Caco-2 (cell line): ENCODE data around the gene AHCYL2. TPM values are rescaled to one million over a fixed set of nuclear protein-coding genes. Genes with fewer than 3 reads are reported as not detected.

Source experiments
- BruUV-seq: library from RNA; stranded (reverse); fragments of 400-500 nt; replicated peaks from 2 replicates; lab custom pipeline; 2021; lab: Mats Ljungman, UMichigan
- CTCF ChIA-PET: fragments of 300-600 bp; sonication (Branson Sonifier 250); formaldehyde crosslinking; loops from one replicate; lab custom pipeline; 2022; ENCODE audit warnings: antibody characterized with exemption; lab: Charles Lee
- POLR2A ChIA-PET: fragments of 300-600 bp; sonication (Branson Sonifier 250); formaldehyde crosslinking; loops from one replicate; lab custom pipeline; 2022; ENCODE audit warnings: antibody characterized with exemption; lab: Charles Lee
- DNase-seq, 2 experiments: peaks; one replicate each; pipeline versions ENCODE4 v3.0.0 to v3.0.0-alpha.2; 2020 to 2022
- H3K27me3 ChIP-seq: replicated peaks from 2 replicates; pipeline ENCODE4 v1.6.0; 2011; ENCODE audit warnings: low read length; ENCODE audit not compliant: control insufficient read depth, insufficient read depth
- H3K36me3 ChIP-seq: 2 replicates; pipeline ENCODE4 v1.5.1; 2011; ENCODE audit warnings: low read length; ENCODE audit not compliant: control insufficient read depth, insufficient read depth
- H3K4me1 ChIP-seq: fragments of 250-450 bp; sonication (Bioruptor Pico); 2 replicates; pipeline ENCODE4 v1.5.1; 2020; ENCODE audit warnings: mild to moderate bottlenecking
- H3K4me3 ChIP-seq: 2 replicates; pipeline ENCODE4 v1.5.1; 2011; ENCODE audit warnings: low read depth, mild to moderate bottlenecking, control low read depth, low read length
- H3K9me3 ChIP-seq: fragments of 250-450 bp; sonication (Bioruptor Pico); 2 replicates; pipeline ENCODE4 v1.5.1; 2020; ENCODE audit warnings: mild to moderate bottlenecking, moderate library complexity
- H3K27ac Mint-ChIP-seq: one replicate; pipeline ENCODE4 v1.8.0; 2022; ENCODE audit warnings: mixed read lengths; ENCODE audit not compliant: unreplicated experiment
- H3K27me3 Mint-ChIP-seq: one replicate; pipeline ENCODE4 v1.8.0; 2022; ENCODE audit warnings: mixed read lengths; ENCODE audit not compliant: insufficient read depth, unreplicated experiment
- H3K36me3 Mint-ChIP-seq: one replicate; pipeline ENCODE4 v1.8.0; 2022; ENCODE audit warnings: mild to moderate bottlenecking, mixed read lengths; ENCODE audit not compliant: insufficient read depth, unreplicated experiment
- H3K4me1 Mint-ChIP-seq: one replicate; pipeline ENCODE4 v1.8.0; 2022; ENCODE audit warnings: low read depth, mixed read lengths; ENCODE audit not compliant: unreplicated experiment
- H3K4me3 Mint-ChIP-seq: one replicate; pipeline ENCODE4 v1.8.0; 2022; ENCODE audit warnings: mild to moderate bottlenecking, moderate library complexity, mixed read lengths; ENCODE audit not compliant: unreplicated experiment
- H3K9me3 Mint-ChIP-seq: one replicate; pipeline ENCODE4 v1.8.0; 2022; ENCODE audit warnings: mixed read lengths; ENCODE audit not compliant: unreplicated experiment
- intact Hi-C: fragments of 100-400 bp; cut with micrococcal nuclease; formaldehyde crosslinking; loops from one replicate; pipeline ENCODE4 v1.10.0; 2022; ENCODE audit not compliant: unreplicated experiment
- total RNA-seq: library from RNA; stranded (reverse); gene quantifications from 2 replicates; pipeline ENCODE4 v1.2.3, GENCODE V29; 2022
- TF ChIP-seq, protein P1 (sequence below), 2 experiments: fragments of 200-600 bp in 1 of 2; IDR thresholded peaks; 1 replicate in 1 of 2; 2 replicates in 1 of 2; pipeline versions ENCODE4 v1.5.1 to v1.8.0; 2011 to 2022; ENCODE audit warnings: antibody characterized with exemption in 1 of 2, control low read depth in 1 of 2, inconsistent platforms in 1 of 2, low read depth in 1 of 2, low read length in 1 of 2, mild to moderate bottlenecking in 1 of 2, moderate library complexity in 1 of 2; ENCODE audit not compliant: insufficient read depth in 1 of 2, severe bottlenecking in 1 of 2, unreplicated experiment in 1 of 2

AHCYL2 gene
- total RNA-seq, 1 experiment from 2014 or later = 15.8 TPM

GRCh38 chr7:129412501-129412900 lies 187.7 kb downstream of the AHCYL2 start:
- Histone ChIP-seq H3K4me1 (no peaks in the 10 kb centered on the region), H3K36me3 (no peaks in the 10 kb centered on the region), H3K4me3 (no peak overlapping the region), H3K27me3 (no peaks in the 10 kb centered on the region), H3K9me3 (no peaks in the 10 kb centered on the region)
- BruUV-seq = no TSS peak
- intact Hi-C loops = no loop called here
- no peak overlapping the region for H3K27ac Mint-ChIP-seq
- no peak overlapping the region for H3K4me3 Mint-ChIP-seq
- no peaks in the 10 kb centered on the region for H3K36me3 Mint-ChIP-seq
- H3K27me3 Mint-ChIP-seq = no peaks in the 10 kb centered on the region
- ChIA-PET CTCF (no interaction called here), POLR2A (no interaction called here)
- H3K9me3 Mint-ChIP-seq = no peaks in the 10 kb centered on the region
- TF ChIP-seq, protein P1, sequence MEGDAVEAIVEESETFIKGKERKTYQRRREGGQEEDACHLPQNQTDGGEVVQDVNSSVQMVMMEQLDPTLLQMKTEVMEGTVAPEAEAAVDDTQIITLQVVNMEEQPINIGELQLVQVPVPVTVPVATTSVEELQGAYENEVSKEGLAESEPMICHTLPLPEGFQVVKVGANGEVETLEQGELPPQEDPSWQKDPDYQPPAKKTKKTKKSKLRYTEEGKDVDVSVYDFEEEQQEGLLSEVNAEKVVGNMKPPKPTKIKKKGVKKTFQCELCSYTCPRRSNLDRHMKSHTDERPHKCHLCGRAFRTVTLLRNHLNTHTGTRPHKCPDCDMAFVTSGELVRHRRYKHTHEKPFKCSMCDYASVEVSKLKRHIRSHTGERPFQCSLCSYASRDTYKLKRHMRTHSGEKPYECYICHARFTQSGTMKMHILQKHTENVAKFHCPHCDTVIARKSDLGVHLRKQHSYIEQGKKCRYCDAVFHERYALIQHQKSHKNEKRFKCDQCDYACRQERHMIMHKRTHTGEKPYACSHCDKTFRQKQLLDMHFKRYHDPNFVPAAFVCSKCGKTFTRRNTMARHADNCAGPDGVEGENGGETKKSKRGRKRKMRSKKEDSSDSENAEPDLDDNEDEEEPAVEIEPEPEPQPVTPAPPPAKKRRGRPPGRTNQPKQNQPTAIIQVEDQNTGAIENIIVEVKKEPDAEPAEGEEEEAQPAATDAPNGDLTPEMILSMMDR (IDR thresholded peaks at IDR 0.05; ENCODE audit: insufficient read depth in 1 of 2, low read depth in 1 of 2, low read length in 1 of 2, severe bottlenecking in 1 of 2, unreplicated experiment in 1 of 2) = no peak
- no peak for DNase-seq
- H3K4me1 Mint-ChIP-seq = no peaks in the 10 kb centered on the region

- H3K4me1 ChIP-seq = no peaks in the 10 kb centered on the region
- Mint-ChIP-seq H3K4me1 (no peaks in the 10 kb centered on the region), H3K4me3 (no peak overlapping the region), H3K27ac (no peak overlapping the region), H3K36me3 (no peaks in the 10 kb centered on the region), H3K9me3 (no peaks in the 10 kb centered on the region), H3K27me3 (no peaks in the 10 kb centered on the region)
- H3K4me3 ChIP-seq = no peak overlapping the region
- H3K9me3 ChIP-seq = no peaks in the 10 kb centered on the region
- CTCF ChIA-PET = interaction anchor here (1.3 kb wide), 1 partner anchor 17 kb away, joined by 3 read pairs; the partner anchor contains the start of gene STRIP2
- DNase-seq = no peak
- no peaks in the 10 kb centered on the region for H3K36me3 ChIP-seq
- intact Hi-C loops = no loop called here
- POLR2A ChIA-PET = no interaction called here
- BruUV-seq = no TSS peak
- H3K27me3 ChIP-seq = no peaks in the 10 kb centered on the region
- TF ChIP-seq, protein P1 (IDR thresholded peaks at IDR 0.05; ENCODE audit: insufficient read depth in 1 of 2, low read depth in 1 of 2, low read length in 1 of 2, severe bottlenecking in 1 of 2, unreplicated experiment in 1 of 2) = no peak
These were observed 192.2 kb downstream of the AHCYL2 start for GRCh38 chr7:129417073-129417472.

DNA sequence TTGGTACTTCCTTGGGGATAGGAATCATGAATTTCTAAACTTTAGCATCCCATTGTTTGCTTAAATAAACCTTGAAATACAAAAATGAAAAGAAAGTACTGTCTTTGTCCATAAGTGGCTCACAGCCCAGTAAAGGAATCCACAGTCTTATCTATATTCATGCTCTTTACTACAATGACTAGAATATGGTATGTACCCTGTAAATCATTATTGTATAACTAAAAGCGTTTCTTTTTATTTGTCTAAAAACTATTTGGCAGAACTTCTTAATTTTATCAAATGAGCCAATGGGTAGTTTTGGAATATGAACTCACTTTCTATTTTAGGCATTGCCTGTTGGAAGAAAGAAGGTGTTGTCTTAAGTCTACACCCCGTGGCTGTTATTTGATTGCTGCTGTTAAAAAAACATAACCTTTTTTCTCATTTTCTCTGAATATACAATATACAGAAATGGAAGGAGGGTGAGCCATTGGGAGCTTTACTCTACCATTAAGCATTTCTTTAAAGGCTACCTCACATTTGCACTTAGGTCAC lies 197.0 kb downstream of the AHCYL2 start:
- TF ChIP-seq, protein P1 (IDR thresholded peaks at IDR 0.05; ENCODE audit: insufficient read depth in 1 of 2, low read depth in 1 of 2, low read length in 1 of 2, severe bottlenecking in 1 of 2, unreplicated experiment in 1 of 2) = no peak
- ChIA-PET CTCF (no interaction called here), POLR2A (no interaction called here)
- Mint-ChIP-seq H3K36me3 (no peaks in the 10 kb centered on the region), H3K4me3 (no peak overlapping the region), H3K27ac (no peak overlapping the region), H3K4me1 (no peaks in the 10 kb centered on the region), H3K9me3 (no peaks in the 10 kb centered on the region), H3K27me3 (no peaks in the 10 kb centered on the region)
- H3K27me3 ChIP-seq = no peaks in the 10 kb centered on the region
- H3K36me3 ChIP-seq = no peaks in the 10 kb centered on the region
- intact Hi-C loops = no loop called here
- DNase-seq = no peak
- no peaks in the 10 kb centered on the region for H3K4me1 ChIP-seq
- BruUV-seq = no TSS peak
- no peak overlapping the region for H3K4me3 ChIP-seq
- H3K9me3 ChIP-seq = no peaks in the 10 kb centered on the region
